Measurements from ENCODE around the gene ERC2. TPM values are rescaled to one million over a fixed set of nuclear protein-coding genes. Genes with fewer than 3 reads are reported as not detected.

The ERC2 gene
- 0.14 to 0.36 TPM in 2 of 5 replicates, not detected in the others for total RNA-seq (2022; extraction: Qiagen RNA extraction)

DNA sequence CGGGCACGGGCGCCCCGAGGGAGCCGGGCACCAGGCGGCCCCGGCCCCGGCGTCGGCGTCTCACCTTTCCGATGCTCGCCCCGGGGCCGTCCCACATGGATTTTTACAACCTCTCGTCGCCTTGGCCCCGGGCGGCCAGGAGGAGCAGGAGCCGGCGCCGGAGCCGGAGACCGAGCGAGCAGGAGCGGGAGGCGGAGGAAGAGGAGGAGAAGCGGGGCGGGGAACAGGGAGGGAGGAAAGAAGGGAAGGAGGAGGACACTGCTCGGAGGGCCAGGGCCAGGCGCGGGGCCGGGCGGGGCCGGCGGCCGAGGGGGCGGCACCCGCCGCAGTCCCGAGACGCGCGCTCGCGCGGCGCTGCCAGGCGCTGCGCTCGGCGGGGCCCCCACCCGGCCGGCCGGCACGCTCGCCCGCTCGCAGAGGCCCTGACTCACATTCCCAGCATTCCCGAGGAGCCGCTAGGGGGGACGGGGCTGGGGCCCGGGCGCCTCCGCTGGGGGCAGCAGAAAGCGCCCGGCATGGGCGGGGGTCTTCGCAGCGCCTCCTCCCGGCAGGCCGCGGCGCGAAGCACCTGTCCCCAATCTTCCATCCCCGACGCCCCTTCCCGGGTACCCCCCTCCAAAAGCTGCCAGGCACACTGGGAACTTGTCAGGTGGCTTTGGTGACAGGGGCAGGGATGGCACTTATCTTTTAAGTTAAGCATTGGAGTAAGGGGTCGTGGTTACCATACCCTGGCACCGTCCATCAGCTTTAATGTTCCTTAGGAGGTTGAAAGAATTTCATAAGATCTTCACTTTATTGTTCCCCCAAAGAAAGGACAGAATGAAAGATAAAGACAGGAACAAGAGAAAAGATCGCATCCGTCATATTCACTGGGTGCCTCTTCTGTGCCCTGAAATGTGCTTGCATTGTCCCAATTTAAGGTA is at the start of gene ERC2:
Gene ERC2 (minus strand): TSS at position 284 of the 923 bp plus-strand sequence.

DNA sequence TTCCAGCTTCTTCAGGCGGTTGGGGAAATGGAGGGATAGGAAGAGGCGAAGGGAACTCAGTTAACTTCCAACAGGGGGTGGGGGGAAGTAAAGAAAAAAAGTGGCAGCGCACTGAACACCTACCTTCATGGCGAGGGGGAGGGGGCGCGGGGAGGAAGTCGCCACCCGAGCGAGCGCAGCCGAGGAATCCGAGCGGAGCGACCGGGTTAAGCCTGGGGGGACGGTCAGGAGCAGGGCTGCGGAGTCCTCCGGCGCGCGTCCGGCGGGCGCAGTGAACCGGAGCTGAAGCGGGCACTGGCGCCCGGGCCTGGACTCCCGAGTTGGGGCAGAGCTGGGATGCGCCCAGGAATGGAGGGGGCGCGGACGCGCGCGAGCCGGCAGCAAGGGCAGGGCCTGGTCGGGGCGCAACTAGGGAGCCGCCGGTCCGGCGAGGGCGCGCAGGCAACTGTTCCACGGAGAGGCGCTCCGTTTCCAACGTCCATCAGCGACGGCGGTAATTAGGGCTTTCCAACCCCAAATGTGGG is 981.3 kb downstream of the ERC2 start, which contains the start of gene WNT5A:
Gene WNT5A (minus strand): TSS at position 450 of the 524 bp plus-strand sequence. CDS start 321 bp downstream, at position 129.

Other genes starting within 250 kb of the ERC2 start
- 4.6 to 6.4 TPM (median 5.6 TPM) in 5 replicates for gene CCDC66, start 88.7 kb upstream of the ERC2 start, total RNA-seq (2022; extraction: Qiagen RNA extraction)
- 19.1 to 23.1 TPM (median 21.7 TPM) in 5 replicates for gene TASOR, start 214.8 kb upstream of the ERC2 start, total RNA-seq (2022; extraction: Qiagen RNA extraction)

Data from A549 treated with dexamethasone at 1 μM for 4 hours (cell line).